ENCODE measurements around the gene GPR18. TPM values are rescaled to one million over a fixed set of nuclear protein-coding genes. Genes with fewer than 3 reads are reported as not detected.

GPR18 gene
- total RNA-seq, 1 donor from 2014 or later = not detected

DNA sequence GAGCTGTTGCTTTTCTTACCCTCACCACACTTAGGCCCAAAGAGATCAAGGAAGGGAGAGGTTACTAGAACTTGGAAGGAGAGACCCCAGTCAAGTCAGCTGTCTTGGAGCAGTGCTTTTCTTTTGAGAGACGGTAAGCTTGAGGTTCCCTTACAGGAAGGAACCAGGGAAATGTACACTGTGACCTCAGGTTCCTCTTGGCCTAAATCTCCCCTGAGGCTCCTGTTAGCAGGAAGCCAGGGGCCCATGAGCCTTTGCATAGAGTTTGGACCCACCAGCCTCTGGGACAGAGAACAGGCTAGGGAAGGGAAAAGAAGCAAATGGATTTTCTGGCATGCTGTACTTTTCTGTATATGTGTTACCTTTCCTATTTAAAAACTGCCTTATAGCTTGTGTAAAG, 5.9 kb upstream of the GPR18 start:
- no peak overlapping the region for H3K27ac Mint-ChIP-seq (ENCODE audit: unreplicated experiment)
- H3K4me1 Mint-ChIP-seq (ENCODE audit: low read depth) = peaks cover 15% of the 10 kb centered on the region
- no peak overlapping the region for H3K4me3 Mint-ChIP-seq (ENCODE audit: unreplicated experiment)
- peaks cover 2% of the 10 kb centered on the region for H3K36me3 Mint-ChIP-seq (ENCODE audit: low read depth)
- TF ChIP-seq, protein P1, sequence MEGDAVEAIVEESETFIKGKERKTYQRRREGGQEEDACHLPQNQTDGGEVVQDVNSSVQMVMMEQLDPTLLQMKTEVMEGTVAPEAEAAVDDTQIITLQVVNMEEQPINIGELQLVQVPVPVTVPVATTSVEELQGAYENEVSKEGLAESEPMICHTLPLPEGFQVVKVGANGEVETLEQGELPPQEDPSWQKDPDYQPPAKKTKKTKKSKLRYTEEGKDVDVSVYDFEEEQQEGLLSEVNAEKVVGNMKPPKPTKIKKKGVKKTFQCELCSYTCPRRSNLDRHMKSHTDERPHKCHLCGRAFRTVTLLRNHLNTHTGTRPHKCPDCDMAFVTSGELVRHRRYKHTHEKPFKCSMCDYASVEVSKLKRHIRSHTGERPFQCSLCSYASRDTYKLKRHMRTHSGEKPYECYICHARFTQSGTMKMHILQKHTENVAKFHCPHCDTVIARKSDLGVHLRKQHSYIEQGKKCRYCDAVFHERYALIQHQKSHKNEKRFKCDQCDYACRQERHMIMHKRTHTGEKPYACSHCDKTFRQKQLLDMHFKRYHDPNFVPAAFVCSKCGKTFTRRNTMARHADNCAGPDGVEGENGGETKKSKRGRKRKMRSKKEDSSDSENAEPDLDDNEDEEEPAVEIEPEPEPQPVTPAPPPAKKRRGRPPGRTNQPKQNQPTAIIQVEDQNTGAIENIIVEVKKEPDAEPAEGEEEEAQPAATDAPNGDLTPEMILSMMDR (IDR thresholded peaks at IDR 0.05) = no peak
- no peaks in the 10 kb centered on the region for H3K27me3 Mint-ChIP-seq (ENCODE audit: low read depth)
- no peak for DNase-seq (ENCODE audit: low spot score)
- H3K9me3 Mint-ChIP-seq (ENCODE audit: low read depth) = no peaks in the 10 kb centered on the region

- Mint-ChIP-seq H3K27me3 (ENCODE audit: low read depth) (no peaks in the 10 kb centered on the region), H3K36me3 (ENCODE audit: low read depth) (peaks cover 2% of the 10 kb centered on the region), H3K27ac (ENCODE audit: unreplicated experiment) (peak overlapping the region; percentile 18), H3K9me3 (ENCODE audit: low read depth) (no peaks in the 10 kb centered on the region), H3K4me3 (ENCODE audit: unreplicated experiment) (no peak overlapping the region), H3K4me1 (ENCODE audit: low read depth) (peaks cover 15% of the 10 kb centered on the region)
- DNase-seq (ENCODE audit: low spot score) = no peak
- TF ChIP-seq, protein P1 (IDR thresholded peaks at IDR 0.05) = no peak
Observed at GRCh38 chr13:99263126-99263785, 5.1 kb upstream of the GPR18 start.

- no peaks in the 10 kb centered on the region for H3K27me3 Mint-ChIP-seq (ENCODE audit: low read depth)
- DNase-seq (ENCODE audit: low spot score) = no peak
- H3K36me3 Mint-ChIP-seq (ENCODE audit: low read depth) = peaks cover 2% of the 10 kb centered on the region
- H3K4me1 Mint-ChIP-seq (ENCODE audit: low read depth) = peaks cover 24% of the 10 kb centered on the region
- no peaks in the 10 kb centered on the region for H3K9me3 Mint-ChIP-seq (ENCODE audit: low read depth)
- TF ChIP-seq, protein P1 (IDR thresholded peaks at IDR 0.05) = no peak
- H3K27ac Mint-ChIP-seq (ENCODE audit: unreplicated experiment) = no peak overlapping the region
- H3K4me3 Mint-ChIP-seq (ENCODE audit: unreplicated experiment) = no peak overlapping the region
Observed at GRCh38 chr13:99261059-99261458, 2.9 kb upstream of the GPR18 start.

- Mint-ChIP-seq H3K4me1 (ENCODE audit: low read depth) (peaks cover 26% of the 10 kb centered on the region), H3K27ac (ENCODE audit: unreplicated experiment) (no peak overlapping the region), H3K4me3 (ENCODE audit: unreplicated experiment) (no peak overlapping the region), H3K9me3 (ENCODE audit: low read depth) (no peaks in the 10 kb centered on the region), H3K36me3 (ENCODE audit: low read depth) (peaks cover 3% of the 10 kb centered on the region), H3K27me3 (ENCODE audit: low read depth) (no peaks in the 10 kb centered on the region)
- DNase-seq (ENCODE audit: low spot score) = no peak
- TF ChIP-seq, protein P1 (IDR thresholded peaks at IDR 0.05) = no peak
Observed at GRCh38 chr13:99260216-99260615, 2.0 kb upstream of the GPR18 start.

- no peak for DNase-seq (ENCODE audit: low spot score)
- H3K4me1 Mint-ChIP-seq (ENCODE audit: low read depth) = peaks cover 26% of the 10 kb centered on the region
- H3K27me3 Mint-ChIP-seq (ENCODE audit: low read depth) = no peaks in the 10 kb centered on the region
- H3K36me3 Mint-ChIP-seq (ENCODE audit: low read depth) = peaks cover 9% of the 10 kb centered on the region
- TF ChIP-seq, protein P1 (IDR thresholded peaks at IDR 0.05) = no peak
- no peak overlapping the region for H3K27ac Mint-ChIP-seq (ENCODE audit: unreplicated experiment)
- H3K4me3 Mint-ChIP-seq (ENCODE audit: unreplicated experiment) = no peak overlapping the region
- H3K9me3 Mint-ChIP-seq (ENCODE audit: low read depth) = no peaks in the 10 kb centered on the region
Observed at GRCh38 chr13:99258946-99259345, 767 bp upstream of the GPR18 start.
